Ramos (cell line): ENCODE measurements around the gene CCDC102B.
"Not testable (repeated sequence)": the region's sequence is repeated elsewhere in the genome, so short reads cannot be mapped to it uniquely, and the experiment has no call there.

ENCODE experiments used
- in situ Hi-C: fragments of 300-500 bp; cut with MboI; formaldehyde crosslinking; loops from one replicate; pipeline ENCODE4 v1.14.3; 2022; ENCODE audit warnings: low sequenced_read_pairs; ENCODE audit not compliant: unreplicated experiment

Gene CCDC102B

DNA sequence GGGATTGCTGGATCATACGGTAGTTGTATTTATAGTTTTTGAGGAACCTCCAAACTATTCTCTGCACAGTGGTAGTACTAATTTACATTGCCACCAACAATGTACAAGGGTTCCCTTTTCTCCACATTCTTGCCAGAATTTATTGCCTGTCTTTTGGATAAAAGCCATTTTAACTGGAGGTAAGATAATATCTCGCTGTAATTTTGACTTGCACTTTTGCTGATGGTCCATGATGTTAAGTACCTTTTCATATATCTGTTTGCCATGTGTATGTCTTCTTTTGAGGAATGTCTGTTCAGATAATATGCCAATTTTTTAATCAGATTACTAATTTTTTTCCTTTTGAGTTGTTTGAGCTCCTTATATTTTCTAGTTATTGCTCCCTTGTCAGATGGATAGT, 158.8 kb downstream of the CCDC102B start:
- in situ Hi-C loops, result no loop called here

DNA sequence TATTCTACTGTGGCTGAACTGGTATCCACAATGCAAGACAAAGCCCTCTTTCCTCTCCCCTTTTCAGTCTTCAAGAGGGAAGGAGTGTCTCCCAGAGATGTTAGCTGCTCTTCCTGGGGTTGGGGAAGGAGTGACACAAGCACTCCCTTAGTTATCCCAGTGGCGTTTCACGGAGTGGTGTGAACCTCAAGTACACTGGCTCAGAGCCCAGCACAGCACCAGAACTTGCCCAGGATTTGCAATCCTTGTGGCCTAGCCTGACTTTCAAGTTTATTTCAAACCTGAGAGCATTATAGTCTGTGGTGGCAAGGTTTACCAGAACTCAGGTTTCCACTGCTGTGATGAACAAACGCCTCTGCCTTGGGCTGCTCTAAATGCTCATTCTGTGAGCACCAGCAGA, 162.5 kb downstream of the CCDC102B start:
- in situ Hi-C loops, result no loop called here

DNA sequence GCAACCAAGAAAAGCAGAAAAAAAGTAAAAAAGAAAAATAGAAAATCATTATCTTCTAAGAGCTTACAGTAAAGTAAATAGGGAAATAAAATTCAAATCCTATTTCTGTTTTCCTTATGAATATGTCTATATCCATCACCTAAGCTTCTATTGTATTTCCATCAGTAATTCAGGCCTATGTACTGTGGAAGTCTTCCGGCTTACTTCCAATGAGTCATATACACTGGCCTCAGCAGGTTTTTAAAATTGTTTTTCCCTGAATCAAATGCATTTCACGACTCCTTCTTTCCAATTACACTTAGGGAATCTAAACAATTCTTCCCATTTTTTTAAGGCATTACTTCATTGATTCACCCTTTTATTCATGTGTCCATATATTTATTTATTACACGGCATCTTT, 164.7 kb downstream of the CCDC102B start:
- in situ Hi-C loops, result no loop called here

DNA sequence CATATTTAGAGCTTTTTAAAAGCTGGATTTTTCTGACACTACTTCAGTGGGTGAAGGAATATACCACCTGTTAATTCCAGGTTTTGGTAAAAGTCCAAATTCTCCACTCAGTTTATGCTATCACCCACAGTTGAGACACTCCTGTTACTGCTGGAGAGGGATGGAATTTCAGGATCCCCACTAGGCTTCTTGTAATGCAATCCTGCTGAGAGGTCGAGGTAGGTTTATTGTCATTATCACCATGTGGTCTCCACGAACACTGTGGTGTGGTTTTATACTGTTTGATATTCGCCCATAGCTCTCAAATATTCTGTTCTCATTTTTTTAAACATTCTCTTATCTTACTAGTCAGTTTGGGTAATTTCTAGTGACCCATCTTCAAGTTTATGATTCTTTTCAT, 167.9 kb downstream of the CCDC102B start:
- in situ Hi-C loops, result no loop called here

DNA sequence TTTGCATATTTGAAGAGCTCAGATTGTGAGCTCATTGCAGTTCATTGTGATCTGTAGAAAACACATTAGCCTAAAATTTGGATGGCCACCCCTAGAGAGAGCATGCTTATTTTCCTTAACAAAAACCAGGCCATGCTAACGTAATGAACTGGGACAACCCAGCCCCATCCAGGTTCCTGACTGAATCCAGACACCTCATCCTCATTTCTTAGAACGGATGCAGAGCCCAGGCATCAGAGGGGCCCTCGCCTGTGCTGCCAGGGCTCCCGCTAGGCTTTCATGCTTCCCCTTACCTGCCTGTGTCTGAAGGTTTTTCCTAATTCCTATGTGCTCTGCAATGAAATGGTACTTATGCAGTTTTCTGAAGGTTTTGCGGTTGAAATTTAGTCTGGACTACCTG, 171.1 kb downstream of the CCDC102B start:
- in situ Hi-C loops, result no loop called here

DNA sequence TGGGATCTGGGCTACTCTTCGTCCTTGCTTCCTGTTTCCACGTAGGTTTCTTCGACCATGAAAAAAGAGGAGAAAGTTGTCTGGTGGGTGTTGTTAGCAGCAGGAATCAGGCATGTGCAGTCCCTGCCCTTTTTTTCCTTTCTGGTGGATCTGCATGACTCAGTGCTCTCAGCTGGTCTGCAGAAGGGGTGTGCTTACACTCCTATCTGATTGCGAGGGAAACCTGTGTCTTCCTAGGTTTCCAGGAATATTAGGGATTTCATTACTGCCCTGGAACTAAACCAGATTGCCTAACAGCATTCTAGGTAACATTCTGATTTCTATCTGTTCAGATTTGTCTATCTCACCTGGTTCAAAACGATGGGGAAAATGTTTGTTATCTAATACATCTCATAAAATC, 174.3 kb downstream of the CCDC102B start:
- in situ Hi-C loops, result no loop called here

DNA sequence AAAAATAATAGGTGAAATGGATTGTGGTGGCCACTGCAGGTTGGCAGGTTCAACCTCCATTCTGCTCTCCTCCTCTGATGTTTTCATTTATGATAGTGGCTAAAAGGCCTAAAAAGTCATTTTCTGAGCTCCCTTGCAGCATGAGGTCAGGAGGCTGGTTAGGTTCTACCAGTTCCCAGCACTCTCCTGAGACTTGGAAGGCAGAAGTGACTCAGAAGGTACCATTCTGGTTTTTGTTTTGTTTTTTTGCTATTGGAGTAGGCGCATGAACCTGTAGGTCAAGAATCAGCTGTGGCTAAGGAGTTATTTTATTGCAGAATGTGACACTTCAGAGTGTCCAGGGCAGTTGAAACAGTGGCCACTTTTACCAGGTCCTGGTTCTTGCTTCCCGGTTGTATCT, 181.9 kb downstream of the CCDC102B start:
- in situ Hi-C loops, result no loop called here

DNA sequence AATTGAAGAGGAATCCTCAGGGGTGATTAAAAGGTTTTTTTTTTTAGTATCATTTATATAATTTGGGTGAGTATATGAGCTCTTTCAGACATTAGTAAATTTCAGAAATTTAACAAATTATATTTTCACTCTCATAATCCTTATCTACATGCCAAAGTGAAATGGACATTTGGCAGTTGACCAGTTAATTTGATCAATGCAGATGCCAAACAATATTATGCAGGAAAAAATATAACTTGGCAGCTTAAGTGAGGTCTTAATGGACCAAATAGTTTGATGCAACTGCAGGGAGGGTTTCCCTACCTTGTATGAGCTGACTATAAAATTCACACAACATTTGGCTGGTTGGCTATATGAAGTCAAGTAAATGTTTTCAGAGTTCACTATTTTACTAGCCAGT, 185.2 kb downstream of the CCDC102B start:
- in situ Hi-C loops, result no loop called here

DNA sequence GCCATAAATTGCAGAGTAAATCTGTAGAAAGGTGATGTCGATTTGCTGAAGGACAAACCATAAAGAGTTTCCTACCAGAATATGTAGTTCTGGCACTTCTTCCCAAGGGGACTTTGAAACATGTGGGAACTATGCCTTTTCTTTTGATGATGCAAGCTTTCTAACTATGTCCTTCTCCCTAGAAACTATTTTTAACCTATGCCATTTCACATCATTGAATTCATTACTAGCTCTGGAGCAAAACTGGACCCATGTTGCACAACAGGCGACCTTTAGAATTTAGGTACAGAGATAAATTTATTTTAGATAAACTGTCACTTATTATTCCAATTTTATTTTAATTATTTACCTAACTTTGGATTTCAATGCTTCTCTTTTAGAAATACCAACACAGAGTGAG, 186.5 kb downstream of the CCDC102B start:
- in situ Hi-C loops, result no loop called here

DNA sequence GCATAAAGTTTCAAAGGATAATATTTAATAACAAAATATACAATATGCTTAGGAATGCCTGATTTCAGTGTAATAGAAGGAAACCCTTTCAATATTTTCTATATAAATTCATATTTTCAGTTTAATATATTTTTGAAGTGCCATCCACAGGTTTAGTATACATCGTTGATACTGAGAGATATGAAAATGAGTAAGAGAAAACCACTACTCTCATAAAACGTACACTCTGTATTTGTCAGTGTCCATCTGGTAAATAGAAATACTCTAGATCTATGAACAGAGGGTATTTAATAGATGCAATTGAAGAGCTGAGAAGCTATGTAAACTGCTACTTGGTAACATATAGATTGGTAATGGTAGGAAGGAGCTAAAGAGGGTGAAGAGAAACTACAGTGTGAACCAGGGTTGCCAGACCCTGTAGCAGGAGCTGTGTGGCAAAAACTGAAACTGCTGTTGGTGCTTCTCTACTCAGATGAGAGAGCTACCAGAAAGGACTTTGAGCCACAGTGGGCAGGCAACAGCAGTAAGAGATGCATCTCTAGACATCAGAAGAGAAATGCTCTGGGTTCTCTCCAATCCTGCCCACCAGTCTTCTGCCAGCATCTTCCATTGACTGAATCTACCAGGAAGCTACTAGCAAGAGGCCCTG, 187.4 kb downstream of the CCDC102B start:
- in situ Hi-C loops, result no loop called here

DNA sequence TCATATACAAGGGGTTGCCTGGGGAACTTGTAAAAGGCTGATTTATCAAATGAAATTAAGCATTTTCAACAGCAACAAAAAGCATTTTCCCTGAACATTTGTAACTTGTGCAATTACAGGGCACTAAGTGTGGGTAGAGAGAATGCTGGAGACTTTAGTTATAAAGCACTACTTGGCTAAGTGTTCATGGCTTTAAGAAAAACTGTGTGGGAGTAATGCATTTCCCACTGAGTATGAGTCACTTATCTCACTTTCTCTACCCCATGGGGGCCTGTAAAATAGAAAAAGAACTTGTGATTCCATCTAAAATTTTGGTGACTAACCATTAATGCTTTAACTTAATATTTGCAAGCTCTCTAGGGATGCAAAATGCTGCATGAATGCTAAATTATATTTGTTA, 193.4 kb downstream of the CCDC102B start:
- in situ Hi-C loops, result no loop called here

DNA sequence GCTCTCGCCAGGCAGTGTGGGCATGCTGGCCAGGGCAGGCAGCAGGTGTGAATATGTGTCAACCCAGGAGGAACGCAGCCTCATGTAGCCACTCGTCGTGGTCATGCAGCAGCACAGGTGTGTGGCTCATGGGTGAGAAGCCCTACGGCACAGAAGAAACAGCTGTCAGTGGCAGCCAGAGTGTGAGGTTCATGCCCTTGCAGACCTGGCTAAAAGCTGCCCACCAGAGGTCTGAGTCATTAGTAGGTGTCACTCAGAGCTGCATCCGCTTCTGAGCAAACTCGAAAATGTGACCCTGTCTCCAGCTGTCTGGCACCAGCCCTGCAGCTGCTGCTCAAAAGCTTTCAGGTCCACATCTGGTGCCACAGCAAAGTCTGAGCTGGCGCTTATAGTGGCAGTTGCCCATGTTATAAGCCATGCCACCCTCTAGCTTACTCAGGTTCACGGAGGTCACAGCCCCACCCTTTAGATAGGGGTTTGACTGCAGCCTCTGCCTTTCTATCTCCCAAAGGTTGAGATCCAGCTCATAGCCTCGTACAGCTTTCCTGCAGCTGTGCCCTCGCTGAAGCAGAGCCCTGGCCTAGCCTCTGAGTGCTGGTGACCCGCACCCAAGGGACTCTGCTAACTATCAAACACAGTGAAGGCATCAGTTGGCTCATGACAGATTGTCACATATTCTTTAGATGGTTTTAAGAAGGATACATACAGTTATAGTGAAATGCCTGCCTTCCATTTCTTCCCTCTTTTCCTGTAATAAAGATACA, 195.0 kb downstream of the CCDC102B start:
- in situ Hi-C loops, result no loop called here

DNA sequence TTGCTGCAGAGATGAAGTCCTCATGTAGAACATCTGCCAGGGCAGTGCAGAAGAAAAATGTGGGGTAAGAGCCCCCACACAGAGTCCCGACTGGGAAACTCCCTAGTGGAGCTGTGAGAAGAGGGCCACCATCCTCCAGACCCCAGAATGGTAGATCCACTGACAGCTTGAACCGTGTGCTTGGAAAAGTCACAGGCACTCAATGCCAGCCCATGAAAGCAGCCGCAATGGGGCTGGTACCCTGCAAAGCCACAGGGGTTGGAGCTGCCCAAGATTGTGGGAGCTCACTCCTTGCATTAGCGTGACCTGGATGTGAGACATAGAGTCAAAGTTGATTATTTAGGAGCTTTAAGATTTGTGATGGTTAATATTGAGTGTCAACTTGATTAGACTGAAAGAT, 197.8 kb downstream of the CCDC102B start:
- in situ Hi-C loops, result no loop called here

DNA sequence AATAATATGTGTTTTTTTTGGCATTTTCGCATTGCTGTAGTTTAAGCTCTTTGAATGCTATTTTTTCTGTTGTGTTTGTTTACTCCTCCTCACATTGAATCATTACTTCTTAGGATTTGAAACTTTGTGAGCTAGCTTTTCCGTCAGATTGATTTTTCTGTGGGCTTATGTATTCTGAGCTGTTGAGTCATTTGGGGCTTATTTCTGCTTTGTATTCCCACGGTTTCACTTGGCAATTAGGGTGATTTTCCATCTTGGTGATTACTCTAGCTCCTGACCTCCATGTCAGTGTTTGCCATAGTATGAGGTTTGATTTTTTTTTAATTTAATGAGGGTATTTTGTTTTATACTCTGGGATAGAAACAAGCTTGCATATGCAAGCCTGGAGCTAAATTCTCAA, 200.0 kb downstream of the CCDC102B start:
- in situ Hi-C loops, result no loop called here

DNA sequence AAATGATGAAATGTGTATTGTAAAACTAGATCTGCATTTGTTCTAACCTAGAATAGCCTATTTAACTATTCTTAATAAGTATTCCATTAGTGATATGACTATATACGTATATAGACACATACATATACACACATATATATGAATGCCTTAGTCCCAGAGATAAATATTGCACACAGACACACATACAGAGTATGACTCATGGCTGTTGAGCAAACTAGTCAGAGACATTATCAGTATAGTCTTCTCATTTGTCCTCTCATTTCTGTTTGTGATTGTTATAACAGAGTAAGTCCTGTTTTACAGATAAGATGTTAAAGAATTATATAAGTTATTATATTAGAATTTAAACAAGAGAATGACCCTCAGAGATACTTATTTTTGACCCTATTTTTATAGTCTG, 202.5 kb downstream of the CCDC102B start:
- in situ Hi-C loops, result no loop called here

DNA sequence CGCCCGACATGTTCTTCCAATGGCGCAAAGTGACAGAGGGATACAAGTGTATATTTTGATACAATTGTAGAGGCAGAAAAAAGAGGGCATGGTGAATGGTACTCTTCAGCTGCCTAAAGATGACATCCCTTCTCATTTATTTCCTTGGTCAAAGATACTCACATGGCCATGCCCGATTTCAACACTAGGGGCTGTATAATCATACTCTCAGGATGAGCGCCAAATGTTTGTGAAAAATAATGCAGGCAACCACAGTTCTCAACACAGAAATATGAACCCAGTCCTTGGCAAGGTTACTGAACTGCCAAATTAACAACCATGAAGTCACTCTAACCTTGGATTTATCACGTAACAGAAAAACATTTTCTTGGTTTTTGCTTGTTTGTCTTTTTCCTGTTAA, 204.4 kb downstream of the CCDC102B start:
- in situ Hi-C loops, result no loop called here

DNA sequence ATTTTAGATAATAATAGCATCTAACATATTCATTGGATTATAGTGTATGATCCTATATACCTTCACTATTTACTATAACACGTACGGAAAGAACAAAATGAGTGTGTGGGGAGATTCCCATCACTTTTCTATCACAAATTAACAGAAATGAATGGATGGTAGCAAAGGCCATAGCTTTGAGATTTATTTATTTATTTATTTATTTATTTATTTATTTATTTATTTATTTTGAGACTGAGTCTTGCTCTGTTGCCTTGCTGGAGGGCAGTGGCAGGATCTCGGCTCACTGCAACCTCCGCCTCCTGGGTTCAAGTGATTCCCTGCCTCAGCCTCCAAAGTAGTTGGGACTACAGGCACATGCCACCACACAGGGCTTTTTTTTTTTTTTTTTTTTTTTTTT, 208.3 kb downstream of the CCDC102B start:
- in situ Hi-C loops, result not testable (repeated sequence)

DNA sequence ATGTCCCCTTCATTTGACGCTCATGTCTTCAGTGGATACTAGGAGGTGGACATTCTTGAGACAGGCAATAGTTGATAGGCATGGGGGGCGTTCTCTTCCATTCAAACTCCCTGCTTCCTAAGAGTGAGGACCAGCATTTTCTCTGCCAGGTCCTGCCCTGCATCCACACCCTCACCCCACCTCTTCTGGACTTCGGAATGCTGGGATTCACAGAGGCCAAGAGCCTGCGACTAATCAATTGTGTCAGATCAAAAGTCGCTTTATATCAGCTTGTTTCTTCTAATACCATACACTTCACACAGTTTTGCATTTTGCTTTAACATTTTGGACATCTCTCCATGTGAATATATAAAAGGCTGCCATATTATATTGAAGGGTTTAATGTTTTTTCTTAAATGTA, 210.7 kb downstream of the CCDC102B start:
- in situ Hi-C loops, result no loop called here

DNA sequence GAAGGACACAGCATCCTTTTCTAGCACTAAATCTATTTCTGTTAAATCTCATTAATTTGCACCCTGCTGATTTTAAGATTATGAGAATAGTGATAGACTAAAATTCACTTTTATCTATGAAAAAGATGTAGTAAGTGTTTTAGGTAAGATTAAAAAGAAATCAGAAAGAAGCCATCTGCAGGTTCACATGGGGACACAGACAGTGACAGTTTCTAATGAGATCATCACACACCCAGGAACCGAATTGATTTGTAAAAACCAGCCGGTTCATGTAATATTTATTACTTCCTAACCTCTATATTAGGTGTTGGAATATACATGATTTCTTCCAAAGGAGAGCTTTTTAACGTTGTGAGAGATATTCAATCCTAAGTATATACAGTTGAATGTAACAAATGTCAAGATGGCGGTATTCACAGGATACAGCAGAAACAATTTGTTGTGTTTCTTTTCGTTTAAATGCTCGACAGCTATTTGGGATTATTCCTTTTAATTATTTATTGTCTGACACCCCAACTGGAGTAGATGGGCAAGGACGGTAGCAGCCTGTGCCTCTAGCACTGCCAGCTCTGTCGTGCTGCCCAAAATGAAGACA, 223.4 kb downstream of the CCDC102B start:
- in situ Hi-C loops, result no loop called here

DNA sequence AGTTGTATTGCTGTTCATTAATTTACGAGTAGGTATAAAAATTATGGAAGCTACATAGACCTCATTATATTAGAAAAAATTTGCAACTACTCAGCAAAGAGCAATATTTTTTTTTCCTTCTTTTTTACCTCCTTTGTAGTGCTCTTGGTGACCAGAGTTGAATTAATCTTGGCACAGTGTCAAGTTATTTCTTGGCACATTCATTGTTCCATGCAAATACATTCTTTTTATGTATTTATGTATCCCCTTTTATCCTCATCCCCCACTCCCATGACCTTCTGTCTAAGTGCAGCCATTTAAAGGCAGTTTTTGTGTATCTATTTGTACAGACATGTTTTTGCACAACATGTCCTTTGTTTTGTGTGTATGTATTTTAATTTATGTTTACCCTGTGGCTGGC, 224.5 kb downstream of the CCDC102B start:
- in situ Hi-C loops, result no loop called here

DNA sequence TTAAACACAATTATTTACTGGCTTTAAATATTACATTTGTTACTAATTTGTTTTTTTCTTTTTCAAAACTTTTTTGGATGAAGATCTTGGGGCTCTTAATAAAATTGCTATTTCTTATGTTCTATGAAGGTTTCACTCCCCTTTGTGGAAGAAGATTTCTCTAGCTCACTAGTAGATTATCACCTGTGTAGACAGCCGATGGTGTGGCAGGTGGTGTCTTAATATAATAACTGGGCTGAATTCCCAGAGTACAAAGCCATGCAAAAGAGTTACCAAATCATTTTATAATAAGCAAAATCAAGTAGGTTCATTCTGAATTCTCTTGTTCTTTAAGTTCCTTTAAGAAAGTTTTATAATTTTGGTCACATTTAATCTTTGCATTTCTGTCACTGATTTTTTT, 233.7 kb downstream of the CCDC102B start:
- in situ Hi-C loops, result no loop called here

DNA sequence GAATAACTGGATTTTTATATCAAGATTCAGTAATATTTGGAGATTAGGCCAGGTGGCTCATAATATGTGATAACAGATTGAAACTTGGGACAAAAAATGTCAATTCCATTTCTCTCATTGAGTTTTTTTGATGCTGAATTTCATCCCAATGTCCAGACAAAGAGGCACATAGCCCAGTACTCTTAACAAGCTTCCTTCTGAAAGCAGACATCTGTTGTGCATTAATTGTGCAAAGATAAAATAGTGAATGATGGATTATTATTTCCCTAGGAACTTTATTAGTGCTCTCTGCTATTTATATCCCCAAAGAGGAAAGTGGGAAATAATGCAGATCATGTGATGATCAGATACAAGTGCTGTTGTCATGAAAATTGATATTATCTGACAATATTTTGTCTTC, 234.1 kb downstream of the CCDC102B start:
- in situ Hi-C loops, result no loop called here
